Ascending aorta (tissue), 2 donors: ENCODE data around the gene LHPP. TPM values are rescaled to one million over a fixed set of nuclear protein-coding genes. Genes with fewer than 3 reads are reported as not detected.

Experiments used
- DNase-seq, 2 donors: peaks; one replicate each; pipeline ENCODE4 v3.0.0-alpha.2; 2019; ENCODE audit warnings: low spot score in 2 of 2
- H3K27ac ChIP-seq, 2 donors: fragments of 200-600 bp; sonication (generic); one replicate each; pipeline ENCODE4 v1.5.1; 2016 to 2017; ENCODE audit warnings: mild to moderate bottlenecking in 1 of 2
- H3K27me3 ChIP-seq: fragments of 200-600 bp; sonication (generic); one replicate; pipeline ENCODE4 v1.5.1; 2017
- H3K36me3 ChIP-seq, 2 donors: fragments of 200-600 bp; sonication (generic); one replicate each; pipeline ENCODE4 v1.5.1; 2016
- H3K4me1 ChIP-seq, 2 donors: fragments of 200-600 bp; sonication (generic); one replicate each; pipeline ENCODE4 v1.5.1; 2016 to 2017; ENCODE audit warnings: mild to moderate bottlenecking in 1 of 2
- H3K4me3 ChIP-seq, 2 donors: fragments of 200-600 bp; sonication (generic); one replicate each; pipeline ENCODE4 v1.5.1; 2016 to 2017; ENCODE audit warnings: mild to moderate bottlenecking in 1 of 2
- H3K9me3 ChIP-seq, 2 donors: fragments of 200-600 bp; sonication (generic); one replicate each; pipeline ENCODE4 v1.5.1; 2016
- intact Hi-C: fragments of 100-400 bp; cut with DNase I; formaldehyde crosslinking; loops from one replicate; pipeline ENCODE4 v1.15.1; 2023
- total RNA-seq: library from RNA; depleted of rRNA; stranded (reverse); fragments of >200 nt; gene quantifications from one replicate; pipeline ENCODE4 v1.1.0, GENCODE V29; 2016
- TF ChIP-seq, protein P1 (sequence below), 3 experiments: fragments of 200-600 bp in 2 of 3; fragments of 450-650 bp in 1 of 3; sonication (generic) in 2 of 3; IDR thresholded peaks; one replicate each; pipeline ENCODE4 v1.5.1; 2016 to 2019; ENCODE audit warnings: antibody characterized with exemption in 3 of 3, mild to moderate bottlenecking in 1 of 3, moderate library complexity in 1 of 3

The LHPP gene
- total RNA-seq, 1 donor from 2014 or later = 5.1 TPM

DNA sequence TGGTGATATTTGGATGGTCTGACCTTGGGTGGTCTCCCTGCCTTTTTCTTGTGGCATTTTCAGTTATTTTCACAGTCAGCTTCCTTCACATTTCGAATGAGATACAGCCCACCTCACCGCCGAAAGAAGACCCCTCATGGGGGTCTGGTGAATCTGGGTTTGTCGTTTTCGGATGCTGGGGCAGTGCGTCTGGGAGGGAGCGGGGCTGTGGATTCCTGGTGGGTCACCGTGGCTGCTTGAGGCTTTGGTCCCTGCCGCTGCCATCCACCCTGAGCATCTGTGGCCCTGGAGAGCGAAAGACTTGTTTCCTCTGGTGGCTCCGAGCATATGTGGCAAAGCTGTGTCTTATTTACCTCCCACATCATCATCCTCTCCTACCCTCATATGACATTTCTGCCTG is 43.1 kb downstream of the LHPP start:
- H3K9me3 ChIP-seq = no peaks in the 10 kb centered on the region
- TF ChIP-seq, protein P1, sequence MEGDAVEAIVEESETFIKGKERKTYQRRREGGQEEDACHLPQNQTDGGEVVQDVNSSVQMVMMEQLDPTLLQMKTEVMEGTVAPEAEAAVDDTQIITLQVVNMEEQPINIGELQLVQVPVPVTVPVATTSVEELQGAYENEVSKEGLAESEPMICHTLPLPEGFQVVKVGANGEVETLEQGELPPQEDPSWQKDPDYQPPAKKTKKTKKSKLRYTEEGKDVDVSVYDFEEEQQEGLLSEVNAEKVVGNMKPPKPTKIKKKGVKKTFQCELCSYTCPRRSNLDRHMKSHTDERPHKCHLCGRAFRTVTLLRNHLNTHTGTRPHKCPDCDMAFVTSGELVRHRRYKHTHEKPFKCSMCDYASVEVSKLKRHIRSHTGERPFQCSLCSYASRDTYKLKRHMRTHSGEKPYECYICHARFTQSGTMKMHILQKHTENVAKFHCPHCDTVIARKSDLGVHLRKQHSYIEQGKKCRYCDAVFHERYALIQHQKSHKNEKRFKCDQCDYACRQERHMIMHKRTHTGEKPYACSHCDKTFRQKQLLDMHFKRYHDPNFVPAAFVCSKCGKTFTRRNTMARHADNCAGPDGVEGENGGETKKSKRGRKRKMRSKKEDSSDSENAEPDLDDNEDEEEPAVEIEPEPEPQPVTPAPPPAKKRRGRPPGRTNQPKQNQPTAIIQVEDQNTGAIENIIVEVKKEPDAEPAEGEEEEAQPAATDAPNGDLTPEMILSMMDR (IDR thresholded peaks at IDR 0.05) = no peak

DNA sequence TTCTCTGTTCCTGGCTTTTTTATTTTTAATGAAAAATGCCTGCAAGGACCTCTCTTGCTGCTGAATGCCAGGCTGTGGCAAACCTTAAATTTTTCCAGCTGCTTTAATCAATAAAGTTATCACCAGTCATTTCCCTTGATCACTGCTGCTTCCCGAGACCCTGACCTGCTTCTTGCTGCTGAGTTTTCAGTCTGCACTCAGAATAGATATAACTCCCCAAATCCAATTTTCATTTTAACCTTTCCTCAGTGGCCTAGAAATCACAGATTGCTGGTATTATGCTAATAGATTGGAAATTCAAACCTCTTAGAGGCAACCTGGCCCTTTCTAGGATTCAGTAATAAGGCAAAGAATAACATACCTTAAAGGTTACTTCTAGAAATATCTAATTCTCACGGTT is 43.7 kb downstream of the LHPP start:
- no peaks in the 10 kb centered on the region for H3K36me3 ChIP-seq
- TF ChIP-seq, protein P1 (IDR thresholded peaks at IDR 0.05) = no peak
- no peak overlapping the region for H3K4me3 ChIP-seq
- intact Hi-C loops = no loop called here
- H3K9me3 ChIP-seq = no peaks in the 10 kb centered on the region
- H3K4me1 ChIP-seq = no peaks in the 10 kb centered on the region
- DNase-seq = no peak
- H3K27me3 ChIP-seq = no peaks in the 10 kb centered on the region
- H3K27ac ChIP-seq = no peak overlapping the region

More for the DNA sequence above, 43.1 kb downstream of the LHPP start:
- H3K36me3 ChIP-seq = no peaks in the 10 kb centered on the region
- no peak overlapping the region for H3K4me3 ChIP-seq
- no peaks in the 10 kb centered on the region for H3K4me1 ChIP-seq
- no peak overlapping the region for H3K27ac ChIP-seq
- intact Hi-C loops = no loop called here
- DNase-seq = no peak
- H3K27me3 ChIP-seq = no peaks in the 10 kb centered on the region

DNA sequence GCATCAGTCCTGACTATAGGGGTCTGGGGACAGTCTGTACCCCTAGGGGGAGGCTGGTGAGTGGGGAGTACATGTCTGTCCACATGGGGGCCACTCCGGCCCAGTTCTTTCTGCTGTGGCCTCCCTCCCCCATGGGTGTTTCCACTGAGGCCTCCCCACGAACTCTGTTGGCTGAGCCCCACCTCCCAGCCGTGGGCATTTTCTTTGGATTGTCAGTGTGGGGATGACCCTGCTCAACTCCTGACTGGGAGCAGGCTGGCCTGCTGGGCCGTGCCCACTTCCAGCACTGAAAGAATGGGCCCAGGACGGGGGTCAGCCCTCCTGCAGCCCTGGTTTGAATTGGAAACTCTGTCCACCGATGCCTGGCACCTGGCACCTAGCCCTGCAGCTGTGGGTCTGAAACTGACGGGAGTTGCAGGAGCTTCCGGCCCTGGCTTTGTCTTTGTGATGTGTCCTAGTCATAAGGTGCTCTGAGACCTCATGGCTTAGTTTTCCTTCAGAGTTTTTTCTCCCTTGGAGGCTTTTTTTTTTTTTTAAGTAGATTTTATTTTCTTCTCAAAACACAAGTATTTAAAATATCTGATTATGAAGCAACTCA is 46.5 kb downstream of the LHPP start:
- H3K4me3 ChIP-seq = no peak overlapping the region
- DNase-seq = no peak
- H3K36me3 ChIP-seq = no peaks in the 10 kb centered on the region
- intact Hi-C loops = no loop called here
- TF ChIP-seq, protein P1 (IDR thresholded peaks at IDR 0.05) = no peak
- no peak overlapping the region for H3K27ac ChIP-seq
- no peaks in the 10 kb centered on the region for H3K4me1 ChIP-seq
- no peaks in the 10 kb centered on the region for H3K27me3 ChIP-seq
- no peaks in the 10 kb centered on the region for H3K9me3 ChIP-seq

DNA sequence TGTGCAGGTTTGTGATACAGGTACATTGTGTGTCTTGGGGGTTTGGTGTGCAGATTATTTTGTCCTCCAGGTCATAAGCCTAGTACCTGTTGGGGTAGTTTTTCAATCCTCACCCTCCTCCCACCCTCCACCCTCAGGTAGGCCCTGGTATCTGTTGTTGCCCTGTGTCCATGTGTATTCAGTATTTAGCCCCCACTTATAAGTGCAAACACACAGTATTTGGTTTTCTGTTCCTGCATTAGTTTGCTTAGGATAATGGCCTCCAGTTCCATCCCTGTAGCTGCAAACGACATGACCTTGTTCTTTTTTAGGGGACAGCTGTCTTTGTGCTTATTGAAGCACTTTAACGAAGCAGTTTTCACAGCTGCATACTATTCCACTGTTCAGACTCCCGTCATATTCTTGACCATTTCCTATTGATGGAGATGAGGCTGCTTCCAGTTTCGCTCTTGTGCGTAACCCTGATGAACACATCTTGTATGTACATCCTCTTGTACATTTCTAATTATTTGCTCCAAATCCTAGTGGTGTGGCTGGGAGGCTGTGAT is 47.4 kb downstream of the LHPP start:
- Histone ChIP-seq H3K27ac (no peak overlapping the region), H3K27me3 (no peaks in the 10 kb centered on the region), H3K4me1 (no peaks in the 10 kb centered on the region), H3K36me3 (no peaks in the 10 kb centered on the region), H3K9me3 (no peaks in the 10 kb centered on the region), H3K4me3 (no peak overlapping the region)
- no peak for DNase-seq
- TF ChIP-seq, protein P1 (IDR thresholded peaks at IDR 0.05) = no peak
- intact Hi-C loops = no loop called here

DNA sequence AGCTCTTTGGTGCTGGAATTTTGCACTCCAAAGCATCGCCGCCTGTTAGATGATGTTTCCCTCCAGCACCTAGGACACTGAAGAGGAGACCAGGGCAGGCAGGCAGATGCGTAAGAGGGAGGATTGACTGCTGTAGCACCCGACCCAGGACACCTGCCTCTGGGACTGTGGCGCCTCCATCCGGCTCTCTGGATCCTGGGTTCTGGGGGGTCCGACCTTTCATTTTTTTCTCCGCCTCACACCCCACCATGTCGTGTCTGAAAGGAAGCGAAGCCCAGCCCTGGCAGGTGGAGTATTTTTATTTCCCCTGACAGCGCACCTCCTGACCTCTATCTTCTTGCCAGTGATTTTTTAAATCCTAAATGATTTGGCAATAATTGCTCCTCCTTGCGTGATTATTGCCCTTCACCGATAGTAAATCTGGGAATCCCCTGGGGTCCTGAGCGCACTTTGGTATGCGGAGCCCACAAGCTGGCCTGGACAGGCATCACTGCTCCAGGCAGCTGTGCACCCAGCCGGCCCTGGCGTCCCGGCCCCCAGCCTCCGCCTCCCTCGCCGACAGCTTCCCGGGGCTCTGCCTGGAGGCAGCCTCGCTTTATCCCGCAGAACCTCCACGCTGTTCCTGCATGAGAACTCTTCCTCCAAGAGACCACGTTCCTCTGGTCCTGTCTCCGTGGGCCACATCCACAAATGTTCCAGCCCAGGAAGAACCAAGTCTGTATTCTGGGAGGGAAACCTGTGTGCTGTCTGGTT is 48.4 kb downstream of the LHPP start:
- Histone ChIP-seq H3K4me1 (no peaks in the 10 kb centered on the region), H3K27ac (no peak overlapping the region), H3K9me3 (no peaks in the 10 kb centered on the region), H3K36me3 (no peaks in the 10 kb centered on the region), H3K4me3 (no peak overlapping the region), H3K27me3 (no peaks in the 10 kb centered on the region)
- TF ChIP-seq, protein P1 (IDR thresholded peaks at IDR 0.05) = no peak
- no peak for DNase-seq
- intact Hi-C loops = no loop called here
